SK-N-SH (cell line): Measurements from ENCODE around the gene CHSY3.

Source experiments
- FOXJ3 ChIP-seq: sonication (generic); formaldehyde crosslinking; IDR thresholded peaks from 2 replicates; pipeline ENCODE4 v1.5.1; 2020; ENCODE audit warnings: mild to moderate bottlenecking, missing genetic modification reagents
- JUND ChIP-seq: IDR thresholded peaks from 2 replicates; pipeline ENCODE4 v1.4.0; 2012
- SIN3A ChIP-seq: IDR thresholded peaks from 2 replicates; pipeline ENCODE4 v1.6.1; 2012; ENCODE audit warnings: low read depth, mild to moderate bottlenecking, low read length, moderate library complexity, borderline replicate concordance
- TF ChIP-seq, protein P1 (sequence below): fragments of 200-600 bp; sonication (generic); IDR thresholded peaks from 2 replicates; pipeline ENCODE4 v1.6.1; 2017; ENCODE audit warnings: antibody characterized with exemption, mild to moderate bottlenecking, moderate library complexity

DNA sequence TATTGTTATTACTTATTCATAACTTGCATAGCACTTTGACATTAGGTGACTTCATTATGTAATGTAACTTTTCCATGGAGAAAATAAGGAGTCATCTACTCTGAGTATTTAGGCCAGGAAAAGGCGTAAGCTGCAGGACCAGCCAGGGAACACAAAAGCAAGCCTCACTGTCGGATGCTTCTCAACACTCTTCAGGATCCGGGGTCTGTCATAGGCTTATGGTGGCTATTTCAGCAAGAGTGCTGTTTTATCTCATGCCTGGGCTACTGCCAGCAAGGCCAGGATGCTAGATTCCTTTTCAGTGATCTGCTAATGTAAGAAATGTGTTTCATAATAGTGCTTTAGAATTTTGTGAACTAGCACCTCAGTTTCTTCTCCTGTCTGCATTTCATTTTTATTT is 162.4 kb downstream of the CHSY3 start:
- TF ChIP-seq, protein P1, sequence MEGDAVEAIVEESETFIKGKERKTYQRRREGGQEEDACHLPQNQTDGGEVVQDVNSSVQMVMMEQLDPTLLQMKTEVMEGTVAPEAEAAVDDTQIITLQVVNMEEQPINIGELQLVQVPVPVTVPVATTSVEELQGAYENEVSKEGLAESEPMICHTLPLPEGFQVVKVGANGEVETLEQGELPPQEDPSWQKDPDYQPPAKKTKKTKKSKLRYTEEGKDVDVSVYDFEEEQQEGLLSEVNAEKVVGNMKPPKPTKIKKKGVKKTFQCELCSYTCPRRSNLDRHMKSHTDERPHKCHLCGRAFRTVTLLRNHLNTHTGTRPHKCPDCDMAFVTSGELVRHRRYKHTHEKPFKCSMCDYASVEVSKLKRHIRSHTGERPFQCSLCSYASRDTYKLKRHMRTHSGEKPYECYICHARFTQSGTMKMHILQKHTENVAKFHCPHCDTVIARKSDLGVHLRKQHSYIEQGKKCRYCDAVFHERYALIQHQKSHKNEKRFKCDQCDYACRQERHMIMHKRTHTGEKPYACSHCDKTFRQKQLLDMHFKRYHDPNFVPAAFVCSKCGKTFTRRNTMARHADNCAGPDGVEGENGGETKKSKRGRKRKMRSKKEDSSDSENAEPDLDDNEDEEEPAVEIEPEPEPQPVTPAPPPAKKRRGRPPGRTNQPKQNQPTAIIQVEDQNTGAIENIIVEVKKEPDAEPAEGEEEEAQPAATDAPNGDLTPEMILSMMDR = no peak
- TF ChIP-seq FOXJ3 (CRISPR knock-in tag) (no peak), SIN3A (no peak), JUND (no peak)
